Neural cell (in vitro differentiated cells): Measurements from ENCODE around the gene C6orf136. TPM values are rescaled to one million over a fixed set of nuclear protein-coding genes. Genes with fewer than 3 reads are reported as not detected.

Experiments used
- H2AFZ ChIP-seq: fragments of 200-600, 300-800 bp; sonication (generic), shearing (Covaris generic); 2 replicates; pipeline ENCODE4 v1.6.0; 2014; ENCODE audit warnings: low read depth, mild to moderate bottlenecking, antibody characterized with exemption, low read length, moderate library complexity
- H3F3A ChIP-seq: fragments of 200-600 bp; shearing (Covaris generic); 2 replicates; pipeline ENCODE4 v1.6.1; 2016; ENCODE audit warnings: mild to moderate bottlenecking, moderate library complexity, mixed read lengths, antibody characterized with exemption, low read length; ENCODE audit not compliant: insufficient read depth, poor library complexity, severe bottlenecking
- H3K27ac ChIP-seq: fragments of 200-600, 300-800 bp; sonication (generic), shearing (Covaris generic); 2 replicates; pipeline ENCODE4 v1.5.1; 2014; ENCODE audit warnings: mild to moderate bottlenecking, low read length, moderate library complexity
- H3K27me3 ChIP-seq: fragments of 300-800, 200-600 bp; sonication (generic), shearing (Covaris generic); 2 replicates; pipeline ENCODE4 v1.6.0; 2014; ENCODE audit warnings: mild to moderate bottlenecking, low read depth, low read length, moderate library complexity; ENCODE audit not compliant: insufficient read depth
- H3K36me3 ChIP-seq: fragments of 300-800, 200-600 bp; sonication (generic), shearing (Covaris generic); 2 replicates; pipeline ENCODE4 v1.5.1; 2014; ENCODE audit warnings: mild to moderate bottlenecking, antibody characterized with exemption, low read length, moderate library complexity; ENCODE audit not compliant: insufficient read depth
- H3K4me2 ChIP-seq: fragments of 300-800, 200-600 bp; sonication (generic), shearing (Covaris generic); 2 replicates; pipeline ENCODE4 v1.6.0; 2014; ENCODE audit warnings: mild to moderate bottlenecking, low read length
- H3K4me3 ChIP-seq: fragments of 300-800, 200-600 bp; sonication (generic), shearing (Covaris generic); 2 replicates; pipeline ENCODE4 v1.5.1; 2014; ENCODE audit warnings: mild to moderate bottlenecking, low read length, moderate library complexity
- H3K79me2 ChIP-seq: fragments of 200-600 bp; shearing (Covaris generic); replicated peaks from 2 replicates; pipeline ENCODE4 v1.6.0; 2014; ENCODE audit warnings: mild to moderate bottlenecking, low read length, moderate library complexity; ENCODE audit not compliant: insufficient read depth
- H3K9ac ChIP-seq: fragments of 300-800, 200-600 bp; sonication (generic), shearing (Covaris generic); 2 replicates; pipeline ENCODE4 v1.6.1; 2016; ENCODE audit warnings: mild to moderate bottlenecking, low read length, mixed read lengths
- H3K9me2 ChIP-seq: fragments of 200-600 bp; shearing (Covaris generic); 2 replicates; pipeline ENCODE4 v1.6.1; 2016; ENCODE audit warnings: mild to moderate bottlenecking, low read length, mixed read lengths; ENCODE audit not compliant: insufficient read depth
- H3K9me3 ChIP-seq: fragments of 200-600, 300-800 bp; sonication (generic), shearing (Covaris generic); 2 replicates; pipeline ENCODE4 v1.6.1; 2016; ENCODE audit warnings: mild to moderate bottlenecking, mixed run types, low read length, moderate library complexity, mixed read lengths
- H4K20me1 ChIP-seq: fragments of 200-600 bp; shearing (Covaris generic); 2 replicates; pipeline ENCODE4 v1.6.1; 2016; ENCODE audit warnings: mild to moderate bottlenecking, mixed run types; ENCODE audit not compliant: insufficient read depth
- CTCF ChIP-seq: fragments of 450-650 bp; IDR thresholded peaks from 2 replicates; pipeline ENCODE4 v1.5.1; 2014; ENCODE audit warnings: antibody characterized with exemption, mild to moderate bottlenecking, moderate library complexity; ENCODE audit not compliant: poor library complexity, severe bottlenecking
- EP300 ChIP-seq: fragments of 450-650 bp; conservative IDR thresholded peaks from 2 replicates; pipeline ENCODE4 v1.6.1; 2014; ENCODE audit warnings: antibody characterized with exemption, mild to moderate bottlenecking, moderate library complexity; ENCODE audit not compliant: poor library complexity, severe bottlenecking
- EZH2 ChIP-seq: fragments of 200-600, 300-800 bp; shearing (Covaris generic), sonication (generic); IDR thresholded peaks from 2 replicates; pipeline ENCODE4 v1.6.1; 2014; ENCODE audit warnings: antibody characterized with exemption, low read length, borderline replicate concordance, mild to moderate bottlenecking; ENCODE audit not compliant: insufficient read depth, poor library complexity, severe bottlenecking
- MXI1 ChIP-seq: fragments of 450-650 bp; conservative IDR thresholded peaks from 2 replicates; pipeline ENCODE4 v1.6.1; 2014; ENCODE audit warnings: antibody characterized with exemption, mild to moderate bottlenecking; ENCODE audit not compliant: poor library complexity, severe bottlenecking
- POLR2AphosphoS5 ChIP-seq: IDR thresholded peaks from 2 replicates; pipeline ENCODE4 v1.6.1; 2012
- RAD21 ChIP-seq: fragments of 450-650 bp; conservative IDR thresholded peaks from 2 replicates; pipeline ENCODE4 v1.6.1; 2014; ENCODE audit warnings: antibody characterized with exemption, mild to moderate bottlenecking, moderate library complexity
- REST ChIP-seq: IDR thresholded peaks from 2 replicates; pipeline ENCODE4 v1.6.1; 2012; ENCODE audit warnings: borderline replicate concordance
- SMC3 ChIP-seq: fragments of 450-650 bp; conservative IDR thresholded peaks from 2 replicates; pipeline ENCODE4 v1.6.1; 2014; ENCODE audit warnings: antibody characterized with exemption, mild to moderate bottlenecking, moderate library complexity; ENCODE audit not compliant: poor library complexity
- TAF1 ChIP-seq: IDR thresholded peaks from 2 replicates; pipeline ENCODE4 v1.6.1; 2012; ENCODE audit warnings: low read depth
- polyA plus RNA-seq: library from polyadenylated mRNA; depleted of rRNA; stranded (reverse); fragments of >200 nt; gene quantifications from 2 replicates; pipeline ENCODE4 v1.2.3, GENCODE V29; 2014

The C6orf136 gene
- polyA plus RNA-seq, 1 donor from 2014 or later: 12.4 TPM

GRCh38 chr6:30686009-30686907, 39.3 kb downstream of the C6orf136 start, which contains the start of gene PPP1R18:
TSS of gene PPP1R18 (minus strand) at chr6:30686645. CDS start at chr6:30686018, 627 bp downstream.
- no peak for TF ChIP-seq POLR2AphosphoS5
- no peak for TF ChIP-seq EP300
- TF ChIP-seq TAF1: no peak
- TF ChIP-seq SMC3: no peak
- TF ChIP-seq EZH2: no peak
- no peak for TF ChIP-seq REST
- no peak for TF ChIP-seq MXI1
- no peak for TF ChIP-seq RAD21
- no peak for TF ChIP-seq CTCF
- Histone ChIP-seq H3K4me3 (peak within 1 kb of the TSS; percentile 99), H3K79me2 (peaks cover 83% of the 10 kb centered on the region)

GRCh38 chr6:30686908-30687658, 40.1 kb downstream of the C6orf136 start:
- peak overlapping the region; percentile 100 for H3K9ac ChIP-seq
- H3K27ac ChIP-seq: peak overlapping the region; percentile 94
- peak overlapping the region; percentile 85 for H2AFZ ChIP-seq
- peak overlapping the region; percentile 95 for H3K4me2 ChIP-seq
- H3K9me2 ChIP-seq: no peaks in the 10 kb centered on the region
- TF ChIP-seq CTCF: no peak
- TF ChIP-seq SMC3: peak; percentile 22
- TF ChIP-seq MXI1: peak; percentile 66
- no peak for TF ChIP-seq EZH2
- peak; percentile 49 for TF ChIP-seq EP300
- TF ChIP-seq RAD21: no peak
- TF ChIP-seq TAF1: peak; percentile 77
- TF ChIP-seq POLR2AphosphoS5: peak; percentile 88
- TF ChIP-seq REST: peak; percentile 32
- H4K20me1 ChIP-seq: peaks cover 28% of the 10 kb centered on the region
- no peaks in the 10 kb centered on the region for H3K9me3 ChIP-seq
- no peaks in the 10 kb centered on the region for H3F3A ChIP-seq
- H3K79me2 ChIP-seq: peaks cover 76% of the 10 kb centered on the region
- peak overlapping the region; percentile 99 for H3K4me3 ChIP-seq
- H3K36me3 ChIP-seq: no peaks in the 10 kb centered on the region
- H3K27me3 ChIP-seq: no peaks in the 10 kb centered on the region

More at GRCh38 chr6:30686009-30686907, 39.3 kb downstream of the C6orf136 start, which contains the start of gene PPP1R18:
- Histone ChIP-seq H3K36me3 (no peaks in the 10 kb centered on the region), H3K27ac (peak within 1 kb of the TSS; percentile 94), H3K4me2 (peak within 1 kb of the TSS; percentile 95), H3F3A (no peaks in the 10 kb centered on the region), H4K20me1 (peaks cover 34% of the 10 kb centered on the region), H2AFZ (peak within 1 kb of the TSS; percentile 85), H3K9me3 (no peaks in the 10 kb centered on the region), H3K9me2 (no peaks in the 10 kb centered on the region), H3K27me3 (no peaks in the 10 kb centered on the region), H3K9ac (peak within 1 kb of the TSS; percentile 100)
